HL-60 (cell line): ENCODE measurements around the gene WDR19.
"Not testable (repeated sequence)": the region's sequence is repeated elsewhere in the genome, so short reads cannot be mapped to it uniquely, and the experiment has no call there.

Experiments
- DNase-seq, 2 experiments: peaks; one replicate each; pipeline ENCODE4 v3.0.0-alpha.2; 2010 to 2020; ENCODE audit warnings: low read depth in 1 of 2, low spot score in 1 of 2
- H3K27ac ChIP-seq: fragments of 250-450 bp; sonication (Bioruptor Pico); replicated peaks from 2 replicates; pipeline ENCODE4 v1.5.1; 2020; ENCODE audit warnings: mild to moderate bottlenecking, moderate library complexity
- H3K27me3 ChIP-seq: fragments of 250-450 bp; sonication (Bioruptor Pico); 2 replicates; pipeline ENCODE4 v1.5.1; 2021; ENCODE audit warnings: mild to moderate bottlenecking, moderate library complexity; ENCODE audit not compliant: insufficient read depth, poor library complexity, severe bottlenecking
- H3K4me3 ChIP-seq: replicated peaks from 2 replicates; pipeline ENCODE4 v1.5.1; 2011; ENCODE audit warnings: mild to moderate bottlenecking, control low read depth, low read length; ENCODE audit not compliant: insufficient read depth
- GABPA ChIP-seq: IDR thresholded peaks from 2 replicates; pipeline ENCODE4 v1.6.1; 2012; ENCODE audit warnings: low read depth
- POLR2AphosphoS5 ChIP-seq: IDR thresholded peaks from 2 replicates; pipeline ENCODE4 v1.6.1; 2012; ENCODE audit warnings: low read depth
- SPI1 ChIP-seq: IDR thresholded peaks from 2 replicates; pipeline ENCODE4 v1.6.1; 2012; ENCODE audit warnings: low read depth, mild to moderate bottlenecking, borderline replicate concordance
- TF ChIP-seq, protein P1 (sequence below): IDR thresholded peaks from one replicate; pipeline ENCODE4 v1.5.1; 2011; ENCODE audit warnings: low read length, control low read depth, inconsistent platforms; ENCODE audit not compliant: insufficient read depth
- TF ChIP-seq, protein P2 (sequence below): IDR thresholded peaks from 2 replicates; pipeline ENCODE4 v1.6.1; 2012; ENCODE audit warnings: low read depth; ENCODE audit not compliant: insufficient replicate concordance

The WDR19 gene

DNA sequence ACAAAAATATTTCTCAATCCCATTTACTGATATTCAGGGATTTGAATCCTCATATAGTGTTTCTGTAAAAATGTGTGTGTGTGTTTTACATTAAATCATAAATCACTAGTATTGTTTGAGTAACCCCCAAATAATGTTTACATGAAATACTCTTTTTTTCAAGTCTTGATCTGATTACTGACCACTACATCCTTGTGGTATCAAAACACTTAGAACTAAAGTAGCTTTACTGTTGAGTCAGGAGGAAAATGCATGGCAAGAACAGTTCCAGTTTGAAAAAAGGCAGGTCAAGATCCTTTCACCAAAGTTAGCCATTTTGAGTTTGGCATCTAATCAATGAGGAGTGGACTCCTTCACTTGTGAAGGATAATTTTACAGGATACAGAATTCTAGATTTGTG, 3.6 kb upstream of the WDR19 start:
- DNase-seq, result no peak
- TF ChIP-seq POLR2AphosphoS5, result no peak
- TF ChIP-seq, protein P1, sequence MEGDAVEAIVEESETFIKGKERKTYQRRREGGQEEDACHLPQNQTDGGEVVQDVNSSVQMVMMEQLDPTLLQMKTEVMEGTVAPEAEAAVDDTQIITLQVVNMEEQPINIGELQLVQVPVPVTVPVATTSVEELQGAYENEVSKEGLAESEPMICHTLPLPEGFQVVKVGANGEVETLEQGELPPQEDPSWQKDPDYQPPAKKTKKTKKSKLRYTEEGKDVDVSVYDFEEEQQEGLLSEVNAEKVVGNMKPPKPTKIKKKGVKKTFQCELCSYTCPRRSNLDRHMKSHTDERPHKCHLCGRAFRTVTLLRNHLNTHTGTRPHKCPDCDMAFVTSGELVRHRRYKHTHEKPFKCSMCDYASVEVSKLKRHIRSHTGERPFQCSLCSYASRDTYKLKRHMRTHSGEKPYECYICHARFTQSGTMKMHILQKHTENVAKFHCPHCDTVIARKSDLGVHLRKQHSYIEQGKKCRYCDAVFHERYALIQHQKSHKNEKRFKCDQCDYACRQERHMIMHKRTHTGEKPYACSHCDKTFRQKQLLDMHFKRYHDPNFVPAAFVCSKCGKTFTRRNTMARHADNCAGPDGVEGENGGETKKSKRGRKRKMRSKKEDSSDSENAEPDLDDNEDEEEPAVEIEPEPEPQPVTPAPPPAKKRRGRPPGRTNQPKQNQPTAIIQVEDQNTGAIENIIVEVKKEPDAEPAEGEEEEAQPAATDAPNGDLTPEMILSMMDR, result no peak
- no peak for TF ChIP-seq GABPA
- TF ChIP-seq, protein P2, sequence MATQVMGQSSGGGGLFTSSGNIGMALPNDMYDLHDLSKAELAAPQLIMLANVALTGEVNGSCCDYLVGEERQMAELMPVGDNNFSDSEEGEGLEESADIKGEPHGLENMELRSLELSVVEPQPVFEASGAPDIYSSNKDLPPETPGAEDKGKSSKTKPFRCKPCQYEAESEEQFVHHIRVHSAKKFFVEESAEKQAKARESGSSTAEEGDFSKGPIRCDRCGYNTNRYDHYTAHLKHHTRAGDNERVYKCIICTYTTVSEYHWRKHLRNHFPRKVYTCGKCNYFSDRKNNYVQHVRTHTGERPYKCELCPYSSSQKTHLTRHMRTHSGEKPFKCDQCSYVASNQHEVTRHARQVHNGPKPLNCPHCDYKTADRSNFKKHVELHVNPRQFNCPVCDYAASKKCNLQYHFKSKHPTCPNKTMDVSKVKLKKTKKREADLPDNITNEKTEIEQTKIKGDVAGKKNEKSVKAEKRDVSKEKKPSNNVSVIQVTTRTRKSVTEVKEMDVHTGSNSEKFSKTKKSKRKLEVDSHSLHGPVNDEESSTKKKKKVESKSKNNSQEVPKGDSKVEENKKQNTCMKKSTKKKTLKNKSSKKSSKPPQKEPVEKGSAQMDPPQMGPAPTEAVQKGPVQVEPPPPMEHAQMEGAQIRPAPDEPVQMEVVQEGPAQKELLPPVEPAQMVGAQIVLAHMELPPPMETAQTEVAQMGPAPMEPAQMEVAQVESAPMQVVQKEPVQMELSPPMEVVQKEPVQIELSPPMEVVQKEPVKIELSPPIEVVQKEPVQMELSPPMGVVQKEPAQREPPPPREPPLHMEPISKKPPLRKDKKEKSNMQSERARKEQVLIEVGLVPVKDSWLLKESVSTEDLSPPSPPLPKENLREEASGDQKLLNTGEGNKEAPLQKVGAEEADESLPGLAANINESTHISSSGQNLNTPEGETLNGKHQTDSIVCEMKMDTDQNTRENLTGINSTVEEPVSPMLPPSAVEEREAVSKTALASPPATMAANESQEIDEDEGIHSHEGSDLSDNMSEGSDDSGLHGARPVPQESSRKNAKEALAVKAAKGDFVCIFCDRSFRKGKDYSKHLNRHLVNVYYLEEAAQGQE, result no peak
- no peak for TF ChIP-seq SPI1

DNA sequence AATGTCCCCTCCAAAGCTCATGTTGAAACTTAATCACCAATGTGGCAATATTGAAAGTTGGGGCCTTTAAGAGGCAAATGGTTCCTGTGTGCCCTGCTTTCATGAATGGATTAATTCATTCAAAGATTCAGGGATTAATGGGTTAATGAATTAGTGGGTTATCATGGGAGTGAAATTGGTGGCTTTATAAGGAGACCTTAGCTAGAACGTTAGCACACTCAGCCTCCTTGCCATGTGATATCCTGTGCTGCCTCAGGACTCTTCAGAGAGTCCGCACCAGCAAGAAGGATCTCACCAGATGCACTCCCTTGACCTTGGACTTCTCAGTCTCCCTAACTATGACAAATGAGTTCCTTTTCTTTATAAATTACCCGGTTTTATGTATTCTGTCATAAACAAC, 2.6 kb upstream of the WDR19 start:
- no peak for TF ChIP-seq GABPA
- TF ChIP-seq, protein P2, result no peak
- Histone ChIP-seq H3K27me3 (no peaks in the 10 kb centered on the region), H3K4me3 (no peak overlapping the region), H3K27ac (no peak overlapping the region)
- no peak for DNase-seq

More for the DNA sequence above, 3.6 kb upstream of the WDR19 start:
- Histone ChIP-seq H3K4me3 (no peak overlapping the region), H3K27me3 (no peaks in the 10 kb centered on the region), H3K27ac (no peak overlapping the region)

DNA sequence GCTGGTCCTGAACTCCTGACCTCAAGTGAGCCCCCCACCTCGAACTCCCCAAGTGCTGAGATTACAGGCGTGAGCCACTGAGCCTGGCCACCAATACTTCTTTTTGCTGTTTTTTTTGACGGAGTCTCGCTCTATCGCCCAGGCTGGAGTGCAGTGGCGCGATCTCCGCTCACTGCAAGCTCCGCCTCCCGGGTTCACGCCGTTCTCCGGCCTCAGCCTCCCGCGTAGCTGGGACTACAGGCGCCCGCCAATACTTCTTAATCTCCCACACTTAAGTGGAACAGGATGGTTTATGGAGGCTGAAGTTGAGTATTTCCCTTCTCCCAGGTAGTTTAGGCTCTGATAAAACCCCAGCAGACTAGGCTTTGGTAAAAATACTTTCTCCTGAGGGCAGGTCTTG, 1.7 kb upstream of the WDR19 start:
- H3K27me3 ChIP-seq, DNase-seq, H3K27ac ChIP-seq, H3K4me3 ChIP-seq: not testable (repeated sequence)

DNA sequence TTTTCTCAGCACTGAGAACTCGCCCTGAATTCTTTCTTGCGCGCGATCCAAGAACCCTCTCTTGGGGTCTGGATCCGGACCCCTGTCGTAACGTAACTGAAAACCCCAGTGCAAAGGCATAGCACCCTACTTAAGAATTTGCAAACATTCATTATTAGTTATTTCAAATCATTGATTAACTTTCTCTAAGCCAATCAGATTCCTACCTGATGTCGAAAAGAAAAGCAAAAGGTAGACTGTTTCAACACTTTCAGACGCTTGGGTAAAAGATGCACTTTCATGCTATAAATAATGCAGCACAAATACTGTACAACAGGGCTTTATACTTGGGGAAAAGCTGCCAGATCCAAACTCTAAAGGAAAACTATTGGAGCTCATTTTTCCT, 817 bp upstream of the WDR19 start:
- peak overlapping the region; percentile 36 for H3K4me3 ChIP-seq
- H3K27me3 ChIP-seq, result no peaks in the 10 kb centered on the region
- H3K27ac ChIP-seq, result peak overlapping the region; percentile 36
- DNase-seq, result no peak
- TF ChIP-seq SPI1 (no peak), GABPA (no peak), POLR2AphosphoS5 (no peak)
- TF ChIP-seq, protein P1, result no peak

DNA sequence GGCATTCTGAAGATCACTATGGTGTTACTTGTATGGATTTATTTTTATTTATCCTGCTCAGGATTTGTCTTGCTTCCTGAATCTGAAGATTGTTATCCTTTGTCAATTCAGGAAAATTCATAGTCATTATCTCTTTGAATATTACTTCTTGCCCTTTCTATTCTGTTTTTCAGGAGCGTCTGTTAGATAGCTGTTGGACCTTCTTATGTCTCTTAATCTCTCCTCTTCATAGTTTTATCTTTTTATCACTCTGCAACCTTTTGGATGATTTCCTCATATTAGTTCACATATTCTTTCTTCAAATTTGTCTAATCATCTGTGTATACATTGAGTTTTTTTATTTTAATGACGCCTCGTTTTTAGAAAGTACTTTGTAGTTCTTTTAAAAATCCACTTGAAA, 19.6 kb downstream of the WDR19 start:
- H3K27me3 ChIP-seq, result no peaks in the 10 kb centered on the region
- no peak overlapping the region for H3K27ac ChIP-seq
- no peak overlapping the region for H3K4me3 ChIP-seq
- no peak for TF ChIP-seq GABPA
- TF ChIP-seq, protein P2, result no peak
- TF ChIP-seq, protein P1, result no peak
- no peak for TF ChIP-seq SPI1
- no peak for TF ChIP-seq POLR2AphosphoS5
- DNase-seq, result no peak
